MCF 10A (cell line): ENCODE results near the gene MCM9. TPM values are rescaled to one million over a fixed set of nuclear protein-coding genes. Genes with fewer than 3 reads are reported as not detected.

Experiments
- BruUV-seq: library from RNA; stranded (reverse); fragments of 400-500 nt; replicated peaks from 2 replicates; lab custom pipeline; 2021; lab: Mats Ljungman, UMichigan
- CTCF ChIA-PET: fragments of 300-600 bp; sonication (Branson Sonifier 250); formaldehyde crosslinking; extraction: SDS; loops from one replicate; lab custom pipeline; 2021; ENCODE audit warnings: antibody characterized with exemption, inconsistent platforms; lab: Yijun Ruan, JAX
- POLR2A ChIA-PET: fragments of 300-600, 350-650 bp; sonication (Branson Sonifier 250); formaldehyde crosslinking; extraction: SDS; loops from one replicate; lab custom pipeline; 2020; ENCODE audit warnings: antibody characterized with exemption, inconsistent platforms; lab: Yijun Ruan, JAX
- DNase-seq: peaks from one replicate; pipeline ENCODE4 v3.0.0-alpha.2; 2018; ENCODE audit not compliant: unreplicated experiment
- H3K27ac Mint-ChIP-seq: one replicate; pipeline ENCODE4 v1.8.0; 2022; ENCODE audit warnings: mild to moderate bottlenecking, low read depth, mixed read lengths; ENCODE audit not compliant: unreplicated experiment
- H3K27me3 Mint-ChIP-seq: one replicate; pipeline ENCODE4 v1.8.0; 2022; ENCODE audit warnings: mixed read lengths; ENCODE audit not compliant: insufficient read depth, unreplicated experiment
- H3K36me3 Mint-ChIP-seq: one replicate; pipeline ENCODE4 v1.8.0; 2022; ENCODE audit warnings: mild to moderate bottlenecking, moderate library complexity, mixed read lengths; ENCODE audit not compliant: insufficient read depth, unreplicated experiment
- H3K4me1 Mint-ChIP-seq: one replicate; pipeline ENCODE4 v1.8.0; 2022; ENCODE audit warnings: mixed read lengths; ENCODE audit not compliant: insufficient read depth, unreplicated experiment
- H3K4me3 Mint-ChIP-seq: one replicate; pipeline ENCODE4 v1.8.0; 2022; ENCODE audit warnings: mild to moderate bottlenecking, moderate library complexity, mixed read lengths; ENCODE audit not compliant: unreplicated experiment
- H3K9me3 Mint-ChIP-seq: one replicate; pipeline ENCODE4 v1.8.0; 2022; ENCODE audit warnings: mixed read lengths; ENCODE audit not compliant: unreplicated experiment
- CTCF ChIP-seq: fragments of 200-600 bp; IDR thresholded peaks from one replicate; pipeline ENCODE4 v1.8.0; 2022; ENCODE audit warnings: antibody characterized with exemption, mild to moderate bottlenecking; ENCODE audit not compliant: unreplicated experiment
- intact Hi-C: fragments of 100-400 bp; cut with micrococcal nuclease; formaldehyde crosslinking; loops from 2 replicates; pipeline ENCODE4 v1.14.1; 2022
- total RNA-seq: library from RNA; stranded (reverse); gene quantifications from 2 replicates; pipeline ENCODE4 v1.2.3, GENCODE V29; 2022

The MCM9 gene
- total RNA-seq, 1 experiment from 2014 or later = 13.0 TPM

GRCh38 chr6:118783931-118784550 is 150.9 kb downstream of the MCM9 start:
- H3K27ac Mint-ChIP-seq = no peak overlapping the region
- no peak for DNase-seq
- CTCF ChIA-PET = interaction anchor here (0.6 to 1.7 kb wide), 5 partner anchors 13 to 1334 kb away, joined by 3 to 4 read pairs (median 3); partner anchors contain the start of gene ASF1A
- no peaks in the 10 kb centered on the region for H3K36me3 Mint-ChIP-seq
- H3K27me3 Mint-ChIP-seq = no peaks in the 10 kb centered on the region
- no TSS peak for BruUV-seq
- POLR2A ChIA-PET = interaction anchor here (0.6 to 0.8 kb wide), 4 partner anchors 14 to 135 kb away, joined by 3 to 4 read pairs (median 3); partner anchors contain the start of gene ASF1A
- no peaks in the 10 kb centered on the region for H3K9me3 Mint-ChIP-seq
- peaks cover 7% of the 10 kb centered on the region for H3K4me1 Mint-ChIP-seq
- intact Hi-C loops = no loop called here
- no peak overlapping the region for H3K4me3 Mint-ChIP-seq
- no peak for TF ChIP-seq CTCF

- Mint-ChIP-seq H3K4me1 (peaks cover 7% of the 10 kb centered on the region), H3K27me3 (no peaks in the 10 kb centered on the region), H3K4me3 (no peak overlapping the region), H3K36me3 (no peaks in the 10 kb centered on the region), H3K27ac (no peak overlapping the region), H3K9me3 (no peaks in the 10 kb centered on the region)
- CTCF ChIA-PET = no interaction called here
- no peak for DNase-seq
- BruUV-seq = no TSS peak
- TF ChIP-seq CTCF = no peak
- intact Hi-C loops = no loop called here
- POLR2A ChIA-PET = no interaction called here
Observed at GRCh38 chr6:118782651-118783050, 152.3 kb downstream of the MCM9 start.

DNA sequence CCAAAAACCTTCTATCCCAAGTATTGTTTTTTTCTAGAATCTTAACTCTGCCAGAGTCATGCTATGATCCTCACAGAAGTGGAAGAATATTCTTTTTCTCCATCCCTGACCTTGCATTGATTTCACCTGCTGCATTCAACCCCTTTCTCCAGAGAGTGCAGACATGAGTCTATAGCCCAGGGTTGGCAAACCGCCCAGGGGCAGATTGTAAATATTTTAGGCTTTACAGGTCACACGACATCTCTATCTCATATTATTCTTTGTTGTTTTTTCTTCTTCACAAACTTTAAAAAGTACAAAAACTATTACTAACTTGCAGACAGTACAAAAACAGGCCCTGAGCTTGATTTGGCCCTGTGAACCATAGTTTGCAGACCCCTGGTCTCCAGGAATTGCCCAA is 153.1 kb downstream of the MCM9 start:
- Mint-ChIP-seq H3K36me3 (no peaks in the 10 kb centered on the region), H3K4me3 (no peak overlapping the region), H3K27ac (no peak overlapping the region), H3K9me3 (no peaks in the 10 kb centered on the region), H3K4me1 (peaks cover 15% of the 10 kb centered on the region), H3K27me3 (no peaks in the 10 kb centered on the region)
- BruUV-seq = no TSS peak
- DNase-seq = no peak
- CTCF ChIA-PET = no interaction called here
- intact Hi-C loops = no loop called here
- POLR2A ChIA-PET = no interaction called here
- TF ChIP-seq CTCF = no peak

- ChIA-PET POLR2A (no interaction called here), CTCF (interaction anchor here (0.7 to 2.4 kb wide), 4 partner anchors 15 to 497 kb away, joined by 3 to 8 read pairs (median 4); no protein-coding TSS in a partner anchor)
- Mint-ChIP-seq H3K4me3 (no peak overlapping the region), H3K4me1 (peaks cover 21% of the 10 kb centered on the region), H3K27ac (no peak overlapping the region), H3K36me3 (no peaks in the 10 kb centered on the region), H3K27me3 (no peaks in the 10 kb centered on the region), H3K9me3 (no peaks in the 10 kb centered on the region)
- no TSS peak for BruUV-seq
- TF ChIP-seq CTCF = no peak
- DNase-seq = peak; percentile 23
- intact Hi-C loops = no loop called here
Observed at GRCh38 chr6:118780668-118781067, 154.3 kb downstream of the MCM9 start.
